Stimulated activated CD8-positive, alpha-beta memory T cell treated with anti-CD3 and anti-CD28 coated beads, Interleukin-4, amount 100 ng/mL, for 4 hours (primary cell): ENCODE results near the gene LRP2.

Experiments
- DNase-seq, 2 donors: peaks; one replicate each; pipeline ENCODE4 v3.0.0-alpha.2; 2020; ENCODE audit warnings: low read depth in 2 of 2, low spot score in 1 of 2

LRP2 gene

DNA sequence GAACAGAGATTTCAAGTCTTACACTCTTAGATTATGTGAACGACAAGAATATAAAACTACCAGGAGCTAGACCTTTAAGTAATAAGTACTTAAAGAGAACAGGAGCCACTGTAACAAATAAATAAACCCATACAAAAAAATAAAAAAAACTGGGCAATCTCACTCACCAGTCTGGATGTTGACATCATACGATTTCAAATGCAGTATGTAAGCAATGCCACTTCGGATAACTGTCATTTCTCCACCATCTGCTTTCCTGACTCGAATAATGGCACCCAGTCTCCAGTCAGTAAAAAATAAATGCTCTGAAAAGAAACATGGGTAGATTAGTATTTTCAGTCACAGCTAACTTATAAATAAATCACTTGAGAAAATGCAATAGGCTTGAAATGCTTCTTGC is 115.1 kb downstream of the LRP2 start:
- no peak for DNase-seq

- no peak for DNase-seq
Observed at GRCh38 chr2:169240405-169240804, 121.9 kb downstream of the LRP2 start.

- no peak for DNase-seq
Observed at GRCh38 chr2:169237939-169238338, 124.4 kb downstream of the LRP2 start.

GRCh38 chr2:169237286-169237685 is 125.0 kb downstream of the LRP2 start:
- no peak for DNase-seq

- DNase-seq, result no peak
Observed at GRCh38 chr2:169232551-169233154, 129.7 kb downstream of the LRP2 start.

DNA sequence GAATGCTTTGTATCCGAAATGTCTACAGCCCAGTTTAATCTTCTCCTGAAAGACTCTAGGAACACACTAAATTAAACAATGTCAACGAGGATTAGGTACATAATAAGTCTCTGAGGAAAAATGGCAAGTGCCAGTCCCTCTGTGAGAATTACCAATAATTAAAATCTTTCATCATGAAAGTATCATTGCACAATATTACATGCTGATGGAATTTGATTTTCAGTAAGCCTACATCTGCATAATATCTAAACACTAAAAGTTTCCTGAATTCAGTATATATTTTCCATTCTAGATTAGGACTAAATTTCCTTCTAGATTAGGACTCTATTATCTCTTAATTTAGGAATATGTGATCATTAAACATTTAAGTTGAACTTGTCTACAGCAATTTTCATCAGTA is 132.1 kb downstream of the LRP2 start:
- DNase-seq, result no peak

GRCh38 chr2:169229590-169229989 is 132.7 kb downstream of the LRP2 start:
- no peak for DNase-seq

GRCh38 chr2:169225906-169226305 is 136.4 kb downstream of the LRP2 start:
- DNase-seq, result no peak

GRCh38 chr2:169225233-169225750 is 137.0 kb downstream of the LRP2 start:
- DNase-seq, result no peak

DNA sequence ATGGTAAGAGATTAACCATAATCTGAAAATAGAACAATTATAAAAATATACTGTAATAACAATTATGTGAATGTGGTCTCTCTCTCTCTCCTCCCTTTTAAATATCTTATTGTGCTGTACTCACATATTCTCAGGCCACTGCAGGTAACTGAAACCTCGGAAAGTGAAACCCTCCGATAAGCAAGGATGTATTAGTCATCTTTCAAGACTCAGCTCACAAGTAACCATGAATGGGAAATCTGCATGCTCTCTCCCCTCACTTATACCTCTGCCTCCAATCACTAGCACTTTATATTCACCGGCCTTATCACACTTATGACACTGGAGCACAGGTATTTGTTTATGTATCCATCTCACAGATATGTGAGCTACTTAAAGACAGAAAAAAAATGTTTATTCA is 139.7 kb downstream of the LRP2 start:
- no peak for DNase-seq

DNA sequence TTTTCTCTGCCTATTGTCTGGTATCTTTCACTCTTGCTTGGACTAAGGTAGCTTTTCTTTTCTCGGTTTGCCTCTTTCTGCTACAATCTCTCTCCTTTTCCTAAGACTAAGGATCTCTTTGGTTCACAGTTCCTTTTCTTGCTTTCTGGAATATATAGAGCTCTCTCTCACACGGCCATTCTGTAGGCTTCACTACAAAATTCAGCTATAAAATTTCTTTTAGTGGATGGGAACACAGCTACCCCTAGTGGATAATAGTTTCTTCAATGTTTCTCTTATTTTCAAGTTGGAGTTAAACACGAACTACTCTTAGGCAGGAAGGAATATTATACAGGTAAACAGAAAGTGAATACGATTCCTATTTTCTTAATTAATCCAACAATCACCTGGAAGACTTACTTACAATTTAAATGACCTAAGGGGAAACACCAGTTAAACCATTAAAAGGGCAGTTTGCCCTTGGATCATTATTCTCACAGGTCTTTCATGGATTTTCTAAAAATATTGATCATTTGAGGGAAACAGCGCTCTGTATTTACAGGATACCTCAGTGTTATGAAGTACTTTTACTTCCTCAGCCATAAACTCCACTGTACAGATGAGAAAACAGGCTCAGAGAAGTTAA is 140.5 kb downstream of the LRP2 start:
- DNase-seq, result no peak

DNA sequence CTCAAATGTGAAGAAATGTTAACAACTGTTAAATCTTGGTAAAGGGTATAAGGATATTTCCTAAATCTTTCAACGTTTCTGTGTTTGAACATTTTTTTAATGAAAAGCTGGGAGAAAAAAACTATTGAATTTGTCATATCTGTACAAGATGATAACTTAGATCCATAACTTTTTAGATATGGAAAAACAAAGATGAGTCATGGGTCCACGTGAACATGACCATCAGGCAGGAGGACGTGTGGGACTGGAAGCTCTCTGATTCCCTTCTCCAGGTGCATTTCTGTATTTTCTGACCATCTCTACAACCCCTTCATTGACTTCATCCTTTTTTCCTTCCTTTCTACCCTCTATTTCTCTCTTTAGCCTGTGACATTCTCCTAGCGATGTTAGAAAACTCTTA is 151.4 kb downstream of the LRP2 start:
- DNase-seq, result no peak

DNA sequence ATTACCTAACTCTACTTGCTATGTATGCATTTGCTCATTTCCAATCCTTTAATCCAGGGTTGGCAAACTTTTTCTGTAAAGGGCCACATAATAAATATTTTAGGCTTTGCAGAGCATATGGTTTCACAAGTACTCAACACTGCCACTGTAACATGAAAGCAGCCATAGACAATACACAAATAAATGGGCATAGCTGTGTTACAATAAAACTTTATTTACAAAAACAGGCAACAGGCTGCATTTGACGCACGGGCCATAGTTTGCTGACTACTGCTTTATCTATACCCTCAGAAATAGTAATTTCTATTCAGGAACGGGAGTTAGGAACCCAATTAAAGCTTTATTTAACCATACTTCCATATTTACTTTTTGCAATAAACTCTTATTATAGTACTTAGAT is 154.3 kb downstream of the LRP2 start:
- no peak for DNase-seq

DNA sequence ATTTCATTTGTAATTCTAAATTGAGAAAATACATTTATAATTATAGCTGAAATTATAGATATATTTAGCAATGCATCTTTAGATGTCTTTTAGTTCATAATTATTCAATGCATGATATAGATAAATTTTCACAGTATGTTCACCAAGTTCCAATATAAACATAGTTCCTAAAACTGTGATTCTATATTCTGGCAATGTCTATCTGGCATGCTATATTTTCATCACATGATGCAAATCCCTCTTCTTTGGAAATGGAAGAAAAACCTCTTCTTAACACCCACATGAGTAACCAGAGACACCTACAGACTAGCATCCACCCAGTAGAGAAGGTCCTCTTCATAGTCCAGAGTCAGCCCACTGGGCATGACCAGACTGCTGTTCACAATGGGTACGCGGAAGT is 157.2 kb downstream of the LRP2 start:
- DNase-seq, result no peak

GRCh38 chr2:169203952-169204351 is 158.4 kb downstream of the LRP2 start:
- DNase-seq, result no peak

DNA sequence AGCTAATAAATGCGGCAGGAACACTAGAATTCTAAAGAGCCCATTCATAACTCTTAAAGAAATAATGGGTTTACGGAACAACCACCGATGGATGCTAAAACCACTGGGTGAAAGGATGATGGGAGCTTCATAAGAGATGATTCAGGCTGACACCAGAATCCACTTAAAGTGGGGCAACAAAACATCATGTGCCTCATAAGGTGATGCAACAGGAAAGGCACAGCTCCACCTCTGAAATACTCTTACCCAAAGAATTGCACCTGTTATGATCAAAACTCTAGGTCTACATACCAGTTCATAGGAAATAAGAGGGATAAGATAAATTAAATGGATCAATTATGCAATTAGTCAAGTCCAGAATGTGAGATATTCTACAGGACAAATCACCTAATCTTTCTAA is 161.6 kb downstream of the LRP2 start:
- DNase-seq, result no peak

DNA sequence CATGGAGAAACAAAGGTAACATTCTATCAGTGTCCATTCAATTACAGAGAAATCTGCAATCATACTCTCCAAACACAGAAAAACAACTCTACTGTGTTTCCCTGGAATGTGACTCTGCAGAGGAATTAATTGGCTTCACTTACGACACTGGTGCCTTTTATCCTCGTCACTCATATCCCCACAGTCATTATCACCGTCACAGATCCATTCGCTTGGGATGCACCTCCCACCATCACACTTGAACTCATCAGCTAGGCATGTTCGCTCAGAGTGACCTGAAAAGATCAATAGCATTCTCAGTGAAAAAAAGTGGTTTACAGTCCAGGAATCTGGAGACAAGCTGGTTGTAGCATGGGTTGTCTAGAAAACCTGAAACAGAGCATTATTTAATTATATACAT is 168.7 kb downstream of the LRP2 start:
- DNase-seq, result no peak

DNA sequence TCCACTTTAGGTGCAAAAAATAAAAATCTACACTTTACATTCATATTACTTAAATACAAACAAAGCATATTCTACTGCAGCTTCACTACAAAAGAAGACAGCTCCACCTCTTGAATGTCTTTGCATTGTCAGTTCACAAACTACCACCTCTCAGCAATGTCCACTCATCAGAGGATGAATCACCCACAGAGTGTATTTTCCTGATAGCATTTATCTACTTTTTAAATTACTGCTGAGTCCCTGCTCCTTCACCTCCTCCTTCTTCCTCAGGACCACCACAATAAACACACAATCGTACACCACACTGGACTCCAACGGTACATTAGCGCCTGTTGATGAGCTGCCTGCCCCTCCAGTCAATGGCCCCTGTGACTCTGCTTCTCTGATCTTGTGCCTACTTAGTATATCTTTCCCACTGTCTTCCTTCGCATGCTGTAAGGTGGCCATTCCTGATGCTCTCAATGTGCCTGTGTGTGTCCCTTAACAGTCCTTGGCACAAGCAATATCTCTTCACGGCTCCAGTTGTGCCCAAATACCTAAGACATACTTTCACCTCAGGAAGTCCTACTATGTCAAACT is 172.0 kb downstream of the LRP2 start:
- no peak for DNase-seq

GRCh38 chr2:169189132-169189531 is 173.2 kb downstream of the LRP2 start:
- DNase-seq, result no peak

DNA sequence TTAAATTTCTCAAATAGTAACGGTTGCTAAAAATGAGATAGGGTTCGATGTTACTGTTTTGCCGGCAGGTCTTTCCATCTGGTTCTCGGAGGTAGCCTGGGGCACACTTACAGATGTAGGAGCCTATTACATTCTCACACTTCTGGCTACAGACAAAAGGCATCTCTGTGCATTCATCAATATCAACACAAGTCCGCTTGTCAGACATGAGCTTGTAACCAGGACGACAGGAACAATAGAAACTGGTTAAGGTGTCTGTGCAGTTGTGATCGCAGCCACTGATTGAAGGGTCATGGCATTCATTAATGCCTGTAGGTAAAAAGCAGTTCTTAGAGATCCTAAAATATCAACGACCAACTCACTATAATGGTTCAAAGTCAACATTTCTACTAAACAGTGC is 176.6 kb downstream of the LRP2 start:
- no peak for DNase-seq

- DNase-seq, result no peak
Observed at GRCh38 chr2:169184074-169184473, 178.3 kb downstream of the LRP2 start.

- no peak for DNase-seq
Observed at GRCh38 chr2:169182573-169182972, 179.8 kb downstream of the LRP2 start.
